HG02938 (cell line): ENCODE measurements around the gene IL13RA1.
"Not testable (repeated sequence)": the region's sequence is repeated elsewhere in the genome, so short reads cannot be mapped to it uniquely, and the experiment has no call there.

Experiments
- ATAC-seq: cut with Tn5 transposase; IDR thresholded peaks from one replicate; pipeline ENCODE4 v1.9.1; 2021; ENCODE audit warnings: mild to moderate bottlenecking, moderate library complexity; ENCODE audit not compliant: unreplicated experiment

Gene IL13RA1

DNA sequence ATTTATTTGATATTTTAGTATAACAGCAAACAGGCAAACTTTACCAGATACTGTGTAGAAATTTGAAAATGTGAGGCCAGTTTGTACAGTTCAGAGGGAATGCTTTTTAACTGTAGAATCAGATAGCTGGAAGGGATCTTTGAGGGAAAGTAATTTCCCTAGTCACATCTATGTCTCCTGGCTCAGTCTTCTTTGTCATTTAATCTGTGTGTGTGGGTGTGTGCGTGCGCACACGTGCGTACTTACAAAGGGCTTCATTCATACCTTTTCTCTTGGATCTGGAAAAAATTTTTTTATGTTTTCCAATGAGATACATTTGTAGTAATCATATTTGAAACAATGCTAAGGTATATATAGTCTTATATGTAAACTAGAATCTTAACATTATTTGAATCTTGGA lies 44.6 kb downstream of the IL13RA1 start:
- no peak for ATAC-seq

- ATAC-seq: no peak
Measured at GRCh38 chrX:118773782-118774181, 46.4 kb downstream of the IL13RA1 start.

- ATAC-seq: no peak
Measured at GRCh38 chrX:118779581-118779980, 52.2 kb downstream of the IL13RA1 start.

DNA sequence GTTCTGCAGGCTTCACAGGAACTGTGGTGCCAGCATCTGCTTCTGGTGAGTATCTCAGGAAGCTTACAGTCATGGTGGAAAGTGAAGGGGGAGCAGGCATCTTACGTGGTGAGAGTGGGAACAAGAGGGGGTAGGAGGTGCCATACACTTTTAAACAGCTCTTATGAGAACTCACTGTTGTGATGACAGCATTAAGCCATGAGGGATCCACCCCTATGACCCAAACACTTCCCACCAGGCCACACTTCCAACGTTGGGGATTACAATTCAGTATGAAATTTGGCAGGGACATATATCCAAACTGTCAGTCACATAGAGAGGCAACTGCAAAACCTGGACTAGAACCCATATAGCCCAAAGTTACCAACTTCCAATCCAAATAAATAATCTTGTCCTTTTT lies 53.1 kb downstream of the IL13RA1 start:
- ATAC-seq: no peak

- no peak for ATAC-seq
Measured at GRCh38 chrX:118780911-118781310, 53.5 kb downstream of the IL13RA1 start.

- no peak for ATAC-seq
Measured at GRCh38 chrX:118795528-118796280, 68.3 kb downstream of the IL13RA1 start.

DNA sequence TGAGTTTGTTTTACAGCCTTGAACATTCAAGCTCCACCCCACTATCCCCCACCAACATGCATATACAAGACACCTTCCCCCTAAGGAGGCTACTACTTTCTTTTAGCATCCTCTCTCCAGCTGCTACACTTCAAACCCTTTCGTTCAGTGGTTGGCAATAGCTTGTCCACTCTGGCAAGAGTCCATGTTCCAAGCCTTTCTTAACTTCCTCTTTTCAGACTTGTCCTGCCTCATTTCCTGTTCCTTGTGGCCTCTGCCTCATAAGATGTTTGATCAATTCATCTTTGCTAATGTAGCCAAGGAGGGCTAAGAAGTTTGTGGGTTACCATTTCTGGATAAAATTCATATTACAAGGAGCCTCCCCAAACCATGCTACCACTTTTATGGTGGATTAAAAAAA lies 75.5 kb downstream of the IL13RA1 start:
- ATAC-seq: no peak

DNA sequence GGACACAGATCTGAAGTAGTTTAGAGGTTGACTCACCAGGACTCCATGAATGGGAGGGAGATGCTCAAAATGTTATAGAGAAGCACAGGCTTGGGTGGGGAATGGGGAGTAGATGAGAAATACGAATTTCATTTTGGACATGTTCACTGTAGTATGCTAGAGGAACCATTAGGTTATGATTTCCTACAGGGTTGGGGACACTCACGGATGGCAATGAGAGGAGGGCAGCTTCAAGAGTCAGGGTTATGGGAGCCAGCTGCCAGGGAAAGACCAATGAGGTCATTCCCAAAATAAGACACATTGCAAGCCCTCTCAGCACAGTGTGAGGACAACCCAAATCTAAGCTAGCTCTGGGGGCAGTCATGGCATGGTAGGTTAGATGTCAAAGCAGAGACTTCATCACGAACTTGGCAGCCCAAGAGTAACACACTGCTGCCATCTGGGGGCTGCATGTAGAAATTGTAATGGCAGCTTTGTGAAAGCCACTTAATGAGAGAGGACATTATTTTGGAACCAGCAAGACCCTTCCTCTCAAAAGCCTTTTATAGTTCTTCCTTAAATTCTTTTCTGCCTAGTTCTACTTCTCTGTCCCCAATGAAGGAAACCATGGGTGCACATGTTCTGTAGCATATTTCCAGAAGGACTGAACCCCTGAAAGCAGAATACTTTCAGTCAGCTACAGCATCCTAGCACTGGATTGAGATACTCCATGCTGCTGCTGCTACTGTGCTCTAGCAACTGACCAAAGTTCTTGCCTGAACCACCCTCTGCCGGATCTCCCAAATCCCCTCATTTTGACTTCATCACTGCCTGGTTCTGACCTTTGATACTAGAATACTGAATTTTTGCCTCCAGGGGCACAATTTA lies 80.0 kb downstream of the IL13RA1 start:
- no peak for ATAC-seq

DNA sequence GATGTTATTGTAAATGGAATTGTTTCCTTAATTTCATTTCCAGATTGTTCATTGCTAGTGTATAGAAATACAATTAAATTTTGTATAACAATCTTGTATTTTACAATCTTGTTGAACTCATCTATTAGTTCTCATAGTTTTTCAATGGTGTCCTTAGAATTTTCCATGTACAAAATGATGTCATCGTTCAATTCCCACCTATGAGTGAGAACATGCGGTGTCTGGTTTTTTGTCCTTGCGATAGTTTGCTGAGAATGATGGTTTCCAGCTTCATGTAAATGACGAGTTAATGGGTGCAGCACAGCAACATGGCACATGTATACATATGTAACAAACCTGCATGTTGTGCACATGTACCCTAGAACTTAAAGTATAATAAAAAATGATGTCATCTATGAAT lies 89.9 kb downstream of the IL13RA1 start:
- not testable (repeated sequence) for ATAC-seq

- no peak for ATAC-seq
Measured at GRCh38 chrX:118823263-118824172, 96.1 kb downstream of the IL13RA1 start, which contains the start of gene ZCCHC12. ZCCHC12 (plus strand) TSS chrX:118823824; CDS start chrX:118825245, 1,421 bp downstream.

- ATAC-seq: no peak
Measured at GRCh38 chrX:118824173-118824730, 96.8 kb downstream of the IL13RA1 start.

- no peak for ATAC-seq
Measured at GRCh38 chrX:118825227-118825626, 97.8 kb downstream of the IL13RA1 start.

GRCh38 chrX:118839334-118839958 lies 112.0 kb downstream of the IL13RA1 start:
- no peak for ATAC-seq
